GM18517 (cell line): ENCODE results near the gene SCP2.
"Not testable (repeated sequence)": the region's sequence is repeated elsewhere in the genome, so short reads cannot be mapped to it uniquely, and the experiment has no call there.

Source experiments
- ATAC-seq: cut with Tn5 transposase; IDR thresholded peaks from one replicate; pipeline ENCODE4 v1.9.1; 2021; ENCODE audit warnings: mild to moderate bottlenecking, moderate library complexity; ENCODE audit not compliant: unreplicated experiment

The SCP2 gene

DNA sequence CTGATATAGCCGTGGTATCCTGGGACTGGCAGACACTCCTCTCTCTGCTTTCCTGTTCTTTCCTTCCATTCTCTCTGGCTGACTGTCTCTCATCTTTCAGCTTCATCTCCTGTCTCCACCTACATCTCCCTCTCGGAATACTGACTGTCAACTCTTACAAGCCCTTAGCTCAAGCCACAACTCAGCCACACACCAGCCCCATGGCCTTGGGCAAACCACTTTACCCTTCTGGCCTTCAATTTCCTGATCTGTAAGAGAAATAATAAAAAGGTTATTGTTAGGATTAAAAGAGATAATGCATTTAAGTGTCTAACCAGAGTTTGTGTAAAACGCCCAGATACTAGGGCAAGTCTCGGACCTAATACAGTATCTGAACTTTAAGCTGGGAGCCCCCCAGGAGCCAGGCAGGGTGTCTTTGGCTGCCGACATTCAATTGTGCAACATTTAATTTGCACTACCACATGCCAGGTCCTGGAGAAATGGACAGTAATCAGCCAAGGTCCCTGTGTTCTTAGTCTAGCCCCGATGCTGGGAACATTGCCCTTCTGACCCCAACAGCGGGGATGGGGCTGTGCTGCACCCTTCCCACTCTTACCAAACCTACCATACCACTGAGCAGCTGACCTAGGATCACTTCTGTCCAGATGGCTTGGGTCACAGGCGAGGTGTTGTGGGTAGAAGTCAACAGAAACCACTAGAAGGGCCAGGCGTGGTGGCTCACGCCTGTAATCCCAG lies 10.7 kb upstream of the SCP2 start:
- ATAC-seq: no peak

DNA sequence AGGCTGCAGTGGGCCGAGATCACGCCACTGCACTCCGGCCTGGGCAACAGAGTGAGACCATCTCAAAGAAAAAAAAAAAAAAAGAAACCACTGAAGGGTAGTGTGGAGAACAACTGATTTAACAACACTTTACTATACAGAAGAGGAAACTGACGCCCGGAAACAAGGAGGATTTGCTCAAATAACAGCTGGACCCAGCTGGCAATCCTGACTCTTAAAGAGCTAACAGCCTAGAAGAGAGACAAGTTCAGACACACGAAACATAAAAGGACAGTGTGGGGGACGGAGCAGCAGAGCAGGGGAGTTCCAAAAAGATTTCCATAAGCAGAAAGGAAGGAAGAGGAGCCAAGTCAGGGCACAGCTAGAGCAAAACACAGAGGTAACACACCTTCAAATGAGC lies 9.9 kb upstream of the SCP2 start:
- ATAC-seq: no peak

DNA sequence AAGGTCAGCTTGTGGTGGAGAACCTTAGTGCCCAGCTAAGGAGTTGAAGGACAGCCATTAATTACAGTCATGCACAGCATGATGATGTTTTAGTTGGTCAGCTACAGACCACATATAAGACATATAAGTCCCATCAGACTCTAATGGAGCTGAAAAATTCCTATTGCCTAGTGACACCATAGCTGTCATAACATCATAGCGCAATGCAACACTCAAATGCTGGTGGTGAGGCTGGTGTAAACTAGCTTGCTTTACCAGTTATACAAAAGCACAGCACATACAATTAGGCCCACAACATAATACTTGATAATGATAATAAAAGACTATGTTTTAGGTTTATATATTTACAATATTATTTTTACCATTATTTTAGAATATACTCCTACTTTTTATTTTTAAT lies 9.5 kb upstream of the SCP2 start:
- ATAC-seq: no peak

DNA sequence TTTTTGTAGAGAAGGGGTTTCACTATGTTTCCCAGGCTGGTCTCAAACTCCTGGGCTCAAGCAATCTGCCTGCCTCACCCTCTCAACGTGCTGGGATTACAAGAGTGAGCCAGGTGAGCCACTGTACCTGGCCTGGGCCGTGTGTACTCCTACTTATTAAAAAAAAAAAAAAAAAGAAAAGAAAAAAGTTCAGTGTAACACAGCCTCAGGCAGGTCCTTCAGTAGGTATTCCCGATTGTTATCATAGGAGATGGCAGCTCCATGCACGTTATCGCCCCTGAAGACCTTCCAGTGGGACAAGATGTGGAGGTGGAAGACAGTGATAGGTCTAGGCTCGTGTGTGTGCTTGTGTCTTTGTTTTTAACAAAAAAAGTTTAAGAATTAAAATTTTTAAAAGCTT lies 8.9 kb upstream of the SCP2 start:
- no peak for ATAC-seq

DNA sequence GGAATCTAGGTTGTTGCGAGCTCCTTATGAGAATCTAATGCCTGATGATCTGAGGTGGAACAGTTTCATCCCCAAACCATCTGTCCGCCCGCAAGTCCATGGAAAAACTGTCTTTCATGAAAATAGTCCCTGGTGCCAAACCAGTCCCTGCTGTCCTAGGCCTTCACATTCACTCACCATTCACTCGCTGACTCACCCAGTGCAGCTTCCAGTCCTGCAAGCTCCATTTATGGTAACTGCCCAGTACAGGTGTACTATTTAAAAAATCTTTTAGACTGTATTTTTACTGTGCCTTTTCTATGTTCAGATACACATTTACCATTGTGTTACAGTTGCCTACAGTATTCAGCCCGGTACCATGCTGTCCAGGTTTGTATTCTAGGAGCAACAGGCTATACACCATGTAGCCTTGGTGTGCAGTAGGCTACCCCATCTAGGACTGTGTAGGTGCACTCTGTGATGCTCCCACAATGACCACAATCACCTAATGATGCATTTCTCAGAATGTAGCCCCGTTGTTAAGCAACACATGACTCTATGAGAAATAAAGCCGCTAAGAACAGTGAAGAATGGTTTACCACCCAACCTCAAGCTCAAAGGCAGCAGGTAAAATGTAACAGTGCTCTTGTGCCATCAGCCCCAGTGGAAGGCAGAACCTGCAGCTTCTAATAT lies 7.9 kb upstream of the SCP2 start:
- ATAC-seq: no peak

DNA sequence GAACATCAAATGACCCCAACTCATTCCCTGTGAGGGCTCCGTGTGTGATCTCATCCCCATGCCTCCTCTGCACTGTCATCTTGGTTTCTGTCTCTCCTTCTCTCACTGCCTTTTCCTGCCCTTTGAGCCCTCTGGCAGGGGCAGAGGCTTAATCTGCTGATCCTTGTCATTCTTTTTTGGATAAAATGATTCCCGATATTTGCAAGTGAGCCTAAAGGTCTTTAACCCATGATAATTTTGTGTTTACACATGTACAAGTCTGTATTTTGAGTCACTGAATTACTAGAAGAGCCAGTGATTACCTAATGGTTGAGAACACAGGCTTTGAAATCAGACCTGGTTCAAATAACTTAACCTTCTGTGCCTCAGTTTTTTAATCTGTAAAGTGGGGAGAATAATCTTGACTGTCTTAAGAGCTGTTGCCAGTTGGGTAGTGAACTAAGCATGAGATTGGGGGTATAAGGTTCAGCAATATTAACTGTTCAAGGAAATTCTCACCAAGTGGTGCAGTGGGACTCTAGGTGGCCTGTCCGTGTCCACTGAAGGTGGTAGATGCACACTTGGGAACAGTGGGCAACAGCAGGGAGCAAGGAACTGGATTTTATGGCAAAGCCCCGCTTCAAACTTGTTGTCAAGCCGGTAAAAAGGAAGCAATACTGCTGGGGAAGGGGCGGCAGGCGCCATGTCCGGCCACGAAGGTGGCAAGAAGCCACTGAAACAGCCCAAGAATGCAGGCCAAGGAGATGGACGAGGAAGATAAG lies 7.2 kb upstream of the SCP2 start:
- ATAC-seq: no peak

DNA sequence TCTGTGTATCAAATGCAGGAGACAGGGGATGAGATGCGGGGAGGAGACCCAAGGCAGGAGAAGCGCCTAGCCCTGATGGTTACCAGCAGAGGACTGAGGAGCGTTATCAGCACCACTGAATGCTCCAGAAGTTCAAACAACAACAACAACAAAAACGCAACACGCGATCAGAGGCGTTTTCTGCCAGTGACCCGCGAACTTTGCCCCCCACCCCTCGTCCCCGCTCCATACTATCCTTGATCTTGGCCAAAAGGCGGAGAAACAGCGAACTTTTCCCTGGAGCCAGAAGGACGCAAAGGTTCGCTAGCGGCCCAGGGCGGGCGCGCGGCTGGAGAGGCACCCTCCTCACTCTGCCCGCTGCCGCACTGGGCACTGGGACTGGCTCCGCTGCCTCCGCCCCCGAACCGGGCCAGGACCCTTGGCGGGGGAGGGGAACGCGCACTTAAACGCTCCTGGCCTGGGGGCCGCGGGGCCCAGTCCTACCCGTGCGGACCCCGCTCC lies 6.2 kb upstream of the SCP2 start:
- ATAC-seq: no peak

DNA sequence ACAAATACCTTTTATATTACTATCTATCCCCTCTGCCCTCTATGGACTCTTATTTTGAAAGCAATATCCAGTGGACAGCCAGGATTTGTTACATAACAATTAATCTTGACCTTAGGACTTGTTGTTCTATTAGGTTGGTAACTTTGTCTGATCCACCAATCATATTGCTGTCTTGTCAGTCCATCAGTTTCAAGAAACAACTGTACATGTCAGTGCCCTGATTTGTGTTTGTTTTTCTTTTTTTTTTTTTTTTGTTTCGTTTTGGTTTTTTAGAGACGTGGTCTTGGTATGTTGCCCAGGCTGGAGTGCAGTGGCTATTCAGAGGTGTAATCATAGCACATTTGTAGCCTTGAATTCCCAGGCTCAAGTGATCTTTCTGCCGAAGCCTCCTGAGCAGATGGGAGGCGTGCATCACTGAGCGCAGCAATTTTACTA lies 1.5 kb upstream of the SCP2 start:
- no peak for ATAC-seq

DNA sequence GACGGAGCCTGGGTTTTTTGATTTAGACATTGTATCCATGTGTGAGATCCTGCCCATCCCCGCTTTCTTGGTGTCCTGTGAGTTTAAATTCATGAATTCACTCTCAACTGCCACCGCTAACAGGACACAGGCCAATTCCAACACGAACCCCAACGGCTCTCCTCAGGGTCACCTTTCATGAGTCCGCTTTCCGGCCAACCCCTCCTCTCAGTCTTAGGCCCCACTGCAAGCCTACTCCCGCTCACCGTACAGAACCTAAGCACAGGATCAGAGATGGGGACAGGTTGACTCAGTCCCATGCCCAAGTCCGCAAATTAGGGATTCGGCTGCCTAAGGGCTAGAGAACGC lies 238 bp upstream of the SCP2 start:
- no peak for ATAC-seq

DNA sequence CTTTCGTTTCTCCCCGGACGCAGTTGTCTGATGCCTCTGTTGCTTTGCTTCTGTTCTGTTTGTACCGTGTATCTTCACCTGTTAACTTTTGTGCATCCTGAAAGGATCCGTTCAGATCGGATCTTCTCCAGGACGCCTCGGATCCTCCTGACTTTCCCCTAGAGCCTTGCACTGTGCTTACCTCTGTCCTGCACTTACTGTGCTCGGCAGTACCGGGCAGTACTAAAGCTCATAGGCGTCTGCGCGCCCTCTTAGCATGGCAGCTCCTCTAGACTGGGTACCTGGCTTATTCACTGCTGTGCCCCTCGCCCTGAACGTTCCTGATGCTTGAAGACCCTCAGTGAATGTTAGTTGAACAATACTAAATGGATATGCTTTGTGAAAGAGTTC lies 934 bp downstream of the SCP2 start:
- ATAC-seq: no peak

DNA sequence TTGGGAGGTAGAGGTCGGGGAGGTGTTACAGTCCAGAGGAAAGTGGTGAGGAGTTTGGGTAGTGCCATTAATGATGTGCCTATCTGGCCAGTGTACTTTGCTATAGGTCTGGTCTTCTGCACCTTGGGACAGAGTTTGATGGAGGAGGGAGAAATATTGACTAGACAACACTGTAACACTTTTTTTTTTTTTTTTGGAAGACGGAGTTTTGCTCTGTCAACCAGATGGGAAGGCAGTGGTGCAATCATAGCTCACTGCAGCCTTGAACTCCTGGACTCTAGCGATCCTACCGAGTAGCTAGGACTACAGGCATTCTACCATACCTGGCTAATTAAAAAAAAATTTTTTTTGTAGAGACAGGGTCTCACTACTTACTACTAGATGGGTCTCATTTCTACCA lies 1.9 kb downstream of the SCP2 start:
- ATAC-seq: no peak

DNA sequence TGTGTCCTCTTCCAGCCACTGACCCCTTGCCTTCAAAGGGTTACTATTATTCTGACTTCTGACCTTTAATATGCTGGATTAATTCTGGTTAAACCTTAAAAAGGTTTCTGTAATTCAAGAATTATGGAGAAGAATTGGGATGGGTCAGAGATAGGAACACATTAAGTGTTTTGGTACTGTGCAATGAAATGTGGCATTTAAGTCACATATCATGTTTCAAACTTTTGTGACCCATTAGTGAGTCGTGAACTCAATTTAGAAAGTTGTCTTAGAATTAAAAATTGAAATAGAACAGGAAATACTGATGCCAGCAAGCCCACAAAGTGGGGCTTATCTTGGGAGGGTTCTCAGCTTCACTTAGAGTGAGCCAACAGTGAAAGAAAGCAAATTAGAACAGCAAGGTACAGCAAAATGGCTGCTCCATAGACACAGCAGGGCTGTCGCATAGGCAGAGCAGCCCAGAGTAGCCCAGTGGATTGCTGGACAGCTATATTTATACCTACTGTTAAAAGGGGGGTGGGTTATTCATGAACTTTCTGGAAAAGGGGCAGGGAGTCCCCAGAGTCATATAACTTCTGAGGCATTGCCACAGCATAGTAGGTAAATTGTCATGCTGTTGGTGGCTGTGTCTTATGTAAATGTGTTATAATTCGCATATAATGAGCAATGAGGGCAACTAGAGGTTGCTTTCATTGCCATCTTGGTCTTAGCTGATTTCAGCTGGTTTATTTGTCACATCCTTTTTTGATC lies 10.5 kb downstream of the SCP2 start:
- ATAC-seq: no peak

DNA sequence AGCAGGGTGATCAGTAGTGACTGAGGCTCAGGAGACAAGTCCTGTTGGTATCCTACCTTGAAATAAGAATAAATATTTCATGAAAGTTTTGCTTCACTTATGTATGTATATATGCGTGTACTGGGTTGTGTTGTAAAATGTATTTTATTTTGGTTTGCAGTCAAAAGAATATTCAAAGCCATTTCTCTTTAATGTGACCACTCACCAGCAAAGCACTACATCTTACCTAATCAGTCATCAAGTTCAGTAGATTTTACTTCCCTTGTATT lies 11.0 kb downstream of the SCP2 start:
- ATAC-seq: no peak

DNA sequence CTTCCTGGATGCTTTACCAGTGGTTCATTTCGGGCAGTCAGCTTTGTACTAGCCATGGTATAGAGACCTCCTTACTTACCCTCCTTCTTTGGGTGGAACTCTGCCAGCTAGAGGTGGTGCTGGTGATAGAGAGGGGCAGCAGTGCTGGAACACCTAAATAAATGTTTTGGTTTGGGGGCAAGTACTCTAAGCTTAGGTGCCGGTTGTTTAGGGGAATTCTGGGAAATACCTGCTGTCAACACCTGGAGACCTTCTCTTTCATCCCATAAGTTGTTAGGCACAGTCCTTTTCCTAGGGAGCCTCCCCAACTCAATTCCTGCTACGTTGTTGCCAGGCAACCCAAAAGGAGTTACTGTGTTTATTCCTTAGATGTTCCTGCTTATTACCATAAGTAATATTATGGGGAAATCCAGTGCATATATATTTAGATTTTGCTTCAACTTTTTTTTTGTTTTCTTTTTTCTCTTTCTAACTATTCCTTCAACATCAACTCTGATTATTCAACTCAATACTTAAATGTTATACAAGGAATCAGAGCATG lies 16.9 kb downstream of the SCP2 start:
- no peak for ATAC-seq

DNA sequence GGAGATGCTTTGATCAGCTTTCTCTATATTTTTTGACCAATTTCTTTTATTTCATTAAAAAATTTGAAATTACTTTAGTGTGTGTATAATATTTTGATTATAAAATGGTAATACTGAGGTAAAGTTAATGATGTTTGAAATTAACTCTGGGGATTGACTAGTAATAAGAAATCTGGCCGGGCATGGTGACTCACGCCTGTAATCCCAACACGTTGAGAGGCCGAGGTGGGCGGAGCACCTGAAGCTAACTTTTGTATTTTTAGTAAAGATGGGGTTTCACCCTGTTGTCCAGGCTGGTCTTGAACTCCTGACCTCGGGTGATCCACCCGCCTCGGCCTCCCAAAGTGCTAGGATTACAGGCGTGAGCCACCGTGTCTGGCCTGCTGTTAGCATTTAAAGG lies 17.5 kb downstream of the SCP2 start:
- ATAC-seq: no peak

DNA sequence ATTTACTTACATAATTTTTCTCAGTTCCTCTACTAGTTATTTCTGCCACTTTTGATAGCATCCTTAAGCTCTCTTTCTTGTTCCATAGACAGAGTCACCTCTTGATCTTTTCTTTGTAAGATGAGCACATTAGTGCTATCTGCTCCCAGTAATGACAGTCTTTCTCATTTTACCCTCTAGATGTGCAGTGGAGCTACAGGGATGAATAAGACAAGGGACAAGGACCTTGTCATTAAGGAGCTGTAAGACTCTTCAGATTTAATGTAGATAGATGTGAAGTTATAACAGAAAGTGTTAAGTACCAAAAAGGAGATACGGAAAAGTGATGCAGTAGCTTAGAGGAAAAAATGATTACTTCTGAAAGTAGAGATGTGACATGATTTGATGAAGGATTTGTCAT lies 20.4 kb downstream of the SCP2 start:
- no peak for ATAC-seq

DNA sequence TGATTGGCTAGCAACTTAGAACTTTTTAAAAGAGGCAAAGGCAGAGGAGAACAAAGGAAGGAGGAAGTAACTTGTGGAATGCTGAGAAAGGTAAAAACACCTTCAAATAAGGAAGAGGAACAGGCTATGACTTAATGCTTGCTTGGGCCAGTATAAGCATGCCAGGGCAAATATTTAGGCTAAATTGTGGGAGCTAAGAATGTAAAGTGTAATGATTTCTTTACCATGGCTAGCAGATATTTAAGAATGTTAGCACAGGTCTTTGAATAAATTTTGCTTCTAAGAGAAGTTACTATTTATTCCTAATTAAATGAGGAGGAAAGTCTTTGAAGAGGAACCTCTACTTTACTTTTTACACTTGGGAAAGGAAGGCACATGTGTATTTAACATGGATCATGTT lies 22.5 kb downstream of the SCP2 start:
- not testable (repeated sequence) for ATAC-seq

DNA sequence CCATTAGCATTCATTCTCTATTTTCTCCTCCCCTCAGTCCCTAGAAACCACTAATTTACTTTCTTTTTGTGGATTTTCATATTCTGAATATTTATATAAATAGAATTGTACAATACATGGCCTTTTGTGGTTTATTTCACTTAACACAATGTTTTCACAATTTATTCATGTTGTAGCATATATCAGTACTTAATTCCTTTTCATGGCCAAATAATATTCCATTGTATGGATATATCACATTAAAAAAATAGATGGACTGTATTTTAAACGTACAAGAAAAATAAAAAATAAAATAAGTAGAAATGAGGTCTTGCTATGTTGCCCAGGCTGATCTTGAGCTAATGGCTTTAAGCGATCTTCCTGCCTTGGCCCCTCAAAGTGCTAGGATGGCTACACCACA lies 25.0 kb downstream of the SCP2 start:
- ATAC-seq: no peak

DNA sequence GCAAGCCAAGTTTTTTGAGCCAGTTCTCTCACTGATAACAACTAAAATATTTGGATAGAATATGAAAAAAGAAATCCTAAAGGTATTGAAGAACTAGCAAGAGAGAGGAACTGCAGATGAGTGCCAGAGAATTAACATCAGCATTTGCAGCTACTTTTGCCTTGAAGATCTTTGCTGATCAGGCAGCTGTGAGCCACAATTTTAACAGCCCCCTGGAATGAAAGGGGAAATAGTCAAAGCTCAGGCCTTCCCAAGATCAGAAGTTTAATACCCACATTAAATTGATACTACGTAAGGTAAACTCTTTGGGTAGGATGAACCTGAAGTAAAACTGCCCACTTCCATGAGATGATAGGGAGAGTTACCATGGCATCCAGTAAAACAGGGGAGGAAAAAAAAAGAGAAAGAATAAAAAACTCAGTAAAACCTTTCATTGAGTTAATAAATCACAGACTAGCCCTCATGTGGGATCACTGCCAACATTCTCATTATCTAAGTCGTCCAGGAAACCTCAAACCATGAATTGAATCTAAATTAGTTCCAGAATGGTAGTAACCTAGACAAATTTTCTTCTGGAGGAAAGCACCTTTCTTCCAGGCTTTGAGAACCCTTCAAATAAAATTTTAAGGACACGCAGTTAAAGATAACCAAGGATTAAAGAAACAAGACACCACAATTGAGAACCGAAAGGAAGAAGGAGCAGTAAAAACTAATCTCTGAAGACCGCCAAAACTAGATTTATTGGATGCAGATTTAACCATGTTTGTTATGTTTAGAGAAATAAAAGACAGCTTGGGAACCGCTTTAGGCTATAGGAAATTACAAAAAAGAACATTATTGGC lies 28.3 kb downstream of the SCP2 start:
- ATAC-seq: no peak

DNA sequence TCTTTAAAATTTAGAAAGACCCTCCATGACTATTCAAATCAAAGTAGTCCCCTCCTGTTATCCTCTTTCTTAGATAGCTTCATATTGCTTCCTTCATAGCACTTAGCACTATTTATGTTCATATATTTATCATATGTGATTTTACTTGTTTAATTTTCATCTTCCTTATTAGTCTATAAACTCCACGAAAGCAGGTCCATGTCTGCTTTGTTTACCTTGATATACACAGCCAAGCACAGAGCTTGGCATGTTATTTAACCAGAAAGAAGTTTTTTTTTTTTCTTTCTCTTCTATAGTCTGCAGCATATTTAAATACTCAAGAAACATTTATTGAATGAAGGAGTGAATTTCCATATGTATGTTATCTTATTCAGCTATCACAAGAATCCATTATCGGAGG lies 36.0 kb downstream of the SCP2 start:
- no peak for ATAC-seq
